Immature natural killer cell (primary cell): Measurements from ENCODE around the gene CCNH. TPM values are rescaled to one million over a fixed set of nuclear protein-coding genes. Genes with fewer than 3 reads are reported as not detected.

Source experiments
- DNase-seq, 3 donors: peaks; one replicate each; pipeline ENCODE4 v3.0.0; 2022; ENCODE audit warnings: mixed read lengths in 1 of 3
- H3K27ac Mint-ChIP-seq, 6 donors: one replicate each; pipeline ENCODE4 v1.8.0; 2020; ENCODE audit warnings: mixed read lengths in 6 of 6, mild to moderate bottlenecking in 5 of 6, inconsistent platforms in 4 of 6, moderate library complexity in 3 of 6
- H3K27me3 Mint-ChIP-seq, 3 donors: one replicate each; pipeline ENCODE4 v1.8.0; 2020 to 2021; ENCODE audit warnings: low read depth in 3 of 3, mild to moderate bottlenecking in 3 of 3, mixed read lengths in 3 of 3, moderate library complexity in 3 of 3, inconsistent platforms in 1 of 3
- H3K36me3 Mint-ChIP-seq, 3 donors: one replicate each; pipeline ENCODE4 v1.8.0; 2020; ENCODE audit warnings: mixed read lengths in 3 of 3, inconsistent platforms in 2 of 3, mild to moderate bottlenecking in 2 of 3
- H3K4me1 Mint-ChIP-seq, 2 donors: one replicate each; pipeline ENCODE4 v1.8.0; 2020; ENCODE audit warnings: inconsistent platforms in 2 of 2, mild to moderate bottlenecking in 2 of 2, mixed read lengths in 2 of 2, moderate library complexity in 1 of 2
- H3K4me3 Mint-ChIP-seq, 5 donors: one replicate each; pipeline ENCODE4 v1.8.0; 2020; ENCODE audit warnings: mild to moderate bottlenecking in 5 of 5, mixed read lengths in 5 of 5, inconsistent platforms in 3 of 5, moderate library complexity in 3 of 5
- H3K9me3 Mint-ChIP-seq, 6 donors: one replicate each; pipeline ENCODE4 v1.8.0; 2020; ENCODE audit warnings: mild to moderate bottlenecking in 6 of 6, mixed read lengths in 6 of 6, inconsistent platforms in 4 of 6, moderate library complexity in 3 of 6
- polyA plus RNA-seq, 3 donors: library from polyadenylated mRNA; unstranded; fragments of 300-500 nt; fragmentation: Illumina TruSeq; gene quantifications; one replicate each; pipeline ENCODE4 v1.2.3, GENCODE V29; 2021

Gene CCNH
- polyA plus RNA-seq, 3 donors from 2014 or later: 64.0 to 85.7 (median 68.2) TPM

DNA sequence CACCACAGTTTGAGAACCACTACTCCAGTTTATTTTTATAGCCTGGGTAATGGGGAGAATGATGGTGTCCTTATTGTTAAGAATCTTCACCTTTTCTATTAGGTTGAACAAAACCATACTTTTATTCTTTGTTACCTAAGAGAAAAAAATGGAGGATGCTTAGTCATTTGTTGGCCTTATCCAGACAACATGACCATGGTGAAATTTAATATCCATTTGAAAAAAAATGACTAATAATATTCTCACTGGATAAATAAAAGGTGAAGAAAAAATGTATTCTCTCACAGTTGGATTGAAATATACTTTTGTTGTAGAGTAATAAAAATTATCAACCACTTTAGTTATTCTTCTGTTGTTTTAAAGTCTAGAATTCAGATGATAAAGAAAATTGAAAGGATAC lies 5.8 kb upstream of the CCNH start:
- H3K9me3 Mint-ChIP-seq: no peaks in the 10 kb centered on the region
- no peaks in the 10 kb centered on the region for H3K4me1 Mint-ChIP-seq
- no peak for DNase-seq
- H3K27me3 Mint-ChIP-seq: peaks cover 5 to 8% (median 7%) of the 10 kb centered on the region in 3 donors
- no peak overlapping the region for H3K4me3 Mint-ChIP-seq
- H3K36me3 Mint-ChIP-seq: no peaks in the 10 kb centered on the region
- no peak overlapping the region for H3K27ac Mint-ChIP-seq

GRCh38 chr5:87413343-87413645 lies 564 bp upstream of the CCNH start:
- H3K27ac Mint-ChIP-seq: peak overlapping the region; percentile 96 to 100 (median 98)
- H3K36me3 Mint-ChIP-seq: peaks cover 5 to 15% (median 11%) of the 10 kb centered on the region in 3 donors
- peak overlapping the region; percentile 93 to 100 (median 97) for H3K4me3 Mint-ChIP-seq
- DNase-seq: no peak
- H3K27me3 Mint-ChIP-seq: peaks cover 8 to 27% (median 18%) of the 10 kb centered on the region in 3 donors
- no peaks in the 10 kb centered on the region for H3K9me3 Mint-ChIP-seq
- H3K4me1 Mint-ChIP-seq: peaks cover 42 to 51% of the 10 kb centered on the region in 2 donors

DNA sequence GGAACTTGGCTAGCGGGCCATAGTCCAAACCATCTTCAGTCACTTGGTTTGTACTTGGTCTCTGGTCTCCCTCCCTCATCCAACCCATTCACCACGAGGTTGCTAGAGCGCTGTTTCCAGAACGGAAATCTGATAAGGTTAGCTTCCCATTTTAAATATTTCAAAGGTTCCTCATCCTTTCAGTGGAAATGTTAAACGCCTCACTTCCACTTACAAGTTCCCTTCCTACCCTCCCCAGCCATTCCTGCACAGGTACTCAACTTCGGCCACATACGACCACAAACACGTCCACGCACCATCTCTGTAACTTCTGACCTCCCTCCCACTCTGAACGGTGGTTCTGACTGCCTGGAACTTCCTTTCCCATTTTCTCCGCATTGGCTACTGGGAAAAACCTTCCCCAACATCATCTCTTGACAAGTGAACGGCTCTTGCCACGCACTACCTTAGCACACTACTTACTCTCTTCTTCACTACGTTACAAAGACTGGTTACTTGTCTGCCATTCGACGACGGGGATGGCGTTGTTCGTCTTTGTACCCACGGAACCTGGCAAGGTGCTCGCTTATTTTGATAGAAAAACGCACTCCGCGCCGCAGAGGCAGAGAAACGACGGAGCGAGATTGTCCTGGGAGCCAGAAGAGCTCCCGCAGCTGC lies 629 bp downstream of the CCNH start:
- Mint-ChIP-seq H3K27ac (peak overlapping the region; percentile 96 to 100 (median 98)), H3K4me1 (peaks cover 54 to 63% of the 10 kb centered on the region in 2 donors), H3K36me3 (peaks cover 11 to 26% (median 20%) of the 10 kb centered on the region in 3 donors), H3K4me3 (peak overlapping the region; percentile 93 to 100 (median 97)), H3K9me3 (no peaks in the 10 kb centered on the region), H3K27me3 (peaks cover 8 to 26% (median 20%) of the 10 kb centered on the region in 3 donors)
- peak; percentile 42 to 53 (median 44) for DNase-seq

DNA sequence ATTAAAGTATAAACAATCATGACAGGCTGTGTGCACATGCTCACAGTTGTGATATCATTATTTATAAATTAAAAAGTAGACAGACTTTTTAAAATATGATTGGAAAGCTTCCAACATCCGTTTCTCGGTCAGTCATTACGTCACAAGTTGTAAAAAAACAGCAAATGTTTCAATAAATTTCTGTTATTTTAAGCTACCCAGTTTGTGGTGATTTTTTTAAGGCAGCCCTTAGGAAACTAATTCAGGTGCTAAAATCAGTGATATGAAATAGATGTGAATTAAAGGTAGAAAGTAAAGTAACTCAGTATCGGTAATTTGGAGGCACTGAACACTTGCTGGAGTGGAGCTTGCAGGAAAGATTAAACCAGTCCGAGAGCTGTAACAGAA lies 1.2 kb downstream of the CCNH start:
- Mint-ChIP-seq H3K27ac (peak overlapping the region; percentile 96 to 100 (median 98)), H3K27me3 (peaks cover 8 to 25% (median 19%) of the 10 kb centered on the region in 3 donors), H3K4me1 (peaks cover 59 to 68% of the 10 kb centered on the region in 2 donors), H3K36me3 (peaks cover 17 to 32% (median 25%) of the 10 kb centered on the region in 3 donors), H3K4me3 (peak overlapping the region; percentile 93 to 100 (median 97)), H3K9me3 (no peaks in the 10 kb centered on the region)
- DNase-seq: peak; percentile 44 to 53 (median 48)

GRCh38 chr5:87410931-87411330 lies 1.8 kb downstream of the CCNH start:
- Mint-ChIP-seq H3K27me3 (peaks cover 8 to 26% (median 17%) of the 10 kb centered on the region in 3 donors), H3K9me3 (no peaks in the 10 kb centered on the region), H3K4me1 (peaks cover 66 to 75% of the 10 kb centered on the region in 2 donors), H3K36me3 (peaks cover 22 to 38% (median 27%) of the 10 kb centered on the region in 3 donors), H3K27ac (peak overlapping the region; percentile 95 to 100 (median 98)), H3K4me3 (peak overlapping the region; percentile 71 to 100 (median 80))
- no peak for DNase-seq

DNA sequence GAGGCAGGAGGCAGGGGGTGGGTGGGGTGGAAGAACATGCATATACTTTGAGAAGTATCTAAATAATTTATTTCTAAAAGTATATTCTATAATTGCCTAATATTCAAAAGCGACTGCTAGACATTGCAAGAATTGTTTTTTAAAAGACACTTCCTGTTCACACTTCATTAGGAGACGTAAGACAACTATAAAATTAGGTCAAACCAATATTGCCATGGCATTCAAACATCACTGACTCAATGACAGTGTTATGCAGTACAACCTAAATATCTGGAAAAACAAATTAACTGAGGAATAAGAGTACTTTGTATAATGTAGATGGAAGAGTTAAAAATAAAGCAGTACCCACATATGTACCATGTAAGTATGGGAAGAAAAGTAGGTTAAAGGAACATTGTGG lies 4.5 kb downstream of the CCNH start:
- Mint-ChIP-seq H3K9me3 (no peaks in the 10 kb centered on the region), H3K4me3 (peak overlapping the region; percentile 7 to 70 (median 46)), H3K27me3 (peaks cover 6 to 26% (median 23%) of the 10 kb centered on the region in 3 donors), H3K4me1 (peaks cover 71 to 90% of the 10 kb centered on the region in 2 donors), H3K27ac (peak overlapping the region; percentile 91 to 98 (median 96)), H3K36me3 (peaks cover 27 to 50% (median 32%) of the 10 kb centered on the region in 3 donors)
- peak; percentile 51 to 63 (median 52) for DNase-seq

GRCh38 chr5:87405472-87406155 lies 7.1 kb downstream of the CCNH start:
- H3K36me3 Mint-ChIP-seq: peaks cover 31 to 63% (median 45%) of the 10 kb centered on the region in 3 donors
- H3K27ac Mint-ChIP-seq: peak overlapping the region; percentile 77 to 98 (median 90)
- H3K4me3 Mint-ChIP-seq: no peak overlapping the region
- H3K4me1 Mint-ChIP-seq: peaks cover 49 to 71% of the 10 kb centered on the region in 2 donors
- no peak for DNase-seq
- H3K9me3 Mint-ChIP-seq: peaks cover 0 to 2% (median 0%) of the 10 kb centered on the region in 6 donors
- peaks cover 0 to 12% (median 10%) of the 10 kb centered on the region in 3 donors for H3K27me3 Mint-ChIP-seq

GRCh38 chr5:87404359-87404758 lies 8.4 kb downstream of the CCNH start:
- peaks cover 52 to 72% of the 10 kb centered on the region in 2 donors for H3K4me1 Mint-ChIP-seq

GRCh38 chr5:87403899-87404298 lies 8.8 kb downstream of the CCNH start:
- Mint-ChIP-seq H3K36me3 (peaks cover 33 to 65% (median 48%) of the 10 kb centered on the region in 3 donors), H3K9me3 (peaks cover 0 to 2% (median 0%) of the 10 kb centered on the region in 6 donors), H3K27me3 (peaks cover 0 to 10% (median 10%) of the 10 kb centered on the region in 3 donors), H3K4me3 (no peak overlapping the region), H3K4me1 (peaks cover 48 to 70% of the 10 kb centered on the region in 2 donors), H3K27ac (peak overlapping the region in 1 of 6 donors; percentile 51)
- DNase-seq: no peak

More at GRCh38 chr5:87404359-87404758, 8.4 kb downstream of the CCNH start:
- H3K27me3 Mint-ChIP-seq: peaks cover 0 to 10% (median 10%) of the 10 kb centered on the region in 3 donors
- H3K9me3 Mint-ChIP-seq: peaks cover 0 to 2% (median 0%) of the 10 kb centered on the region in 6 donors
- H3K36me3 Mint-ChIP-seq: peaks cover 35 to 68% (median 48%) of the 10 kb centered on the region in 3 donors
- DNase-seq: no peak
- no peak overlapping the region for H3K4me3 Mint-ChIP-seq
- peak overlapping the region in 5 of 6 donors; percentile 15 to 96 (median 29) for H3K27ac Mint-ChIP-seq

DNA sequence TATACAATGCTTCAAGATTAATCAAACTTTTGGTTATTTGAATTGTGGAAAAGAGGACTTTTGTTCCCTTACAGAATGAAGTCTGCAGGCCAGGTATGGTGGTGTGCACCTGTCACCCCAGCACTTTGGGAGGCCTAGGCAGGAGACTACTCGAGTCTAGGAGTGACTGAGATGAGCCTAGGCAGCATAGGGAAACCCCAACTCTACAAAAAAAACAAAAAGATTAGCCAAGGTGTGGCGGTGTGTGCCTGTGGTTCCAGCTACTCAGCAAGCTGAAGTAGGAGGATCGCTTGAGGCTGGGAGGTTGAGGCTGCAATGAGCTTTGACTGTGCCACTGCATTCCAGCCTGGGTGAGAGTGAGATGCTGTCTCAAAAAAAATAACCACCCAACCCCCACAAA lies 9.3 kb downstream of the CCNH start:
- Mint-ChIP-seq H3K27ac (peak overlapping the region in 4 of 6 donors; percentile 20 to 51 (median 38)), H3K36me3 (peaks cover 28 to 61% (median 45%) of the 10 kb centered on the region in 3 donors), H3K9me3 (peaks cover 0 to 2% (median 0%) of the 10 kb centered on the region in 6 donors), H3K4me1 (peaks cover 43 to 65% of the 10 kb centered on the region in 2 donors), H3K4me3 (no peak overlapping the region), H3K27me3 (peaks cover 0 to 14% (median 8%) of the 10 kb centered on the region in 3 donors)
- DNase-seq: no peak

DNA sequence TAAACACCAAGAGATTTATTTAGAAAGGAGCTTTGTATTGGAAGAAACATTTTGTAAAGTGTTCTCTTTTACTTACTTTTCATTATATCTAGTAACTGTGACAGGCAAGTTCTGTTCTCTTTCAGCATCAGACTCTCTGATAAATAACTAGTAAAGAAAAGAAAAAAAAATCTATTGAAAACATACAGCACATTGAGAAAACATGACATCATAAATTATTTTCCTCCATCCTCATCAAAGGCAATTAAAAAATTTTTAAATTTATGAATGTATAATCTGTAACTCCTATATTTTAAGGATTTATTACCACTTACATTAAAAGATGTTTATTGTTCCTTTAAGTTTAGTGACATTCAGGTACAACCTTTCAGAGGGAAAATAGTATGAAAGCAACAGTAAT lies 11.1 kb downstream of the CCNH start:
- H3K27me3 Mint-ChIP-seq: peaks cover 0 to 14% (median 5%) of the 10 kb centered on the region in 3 donors
- H3K4me3 Mint-ChIP-seq: no peak overlapping the region
- no peak for DNase-seq
- H3K27ac Mint-ChIP-seq: peak overlapping the region in 4 of 6 donors; percentile 10 to 32 (median 24)
- H3K4me1 Mint-ChIP-seq: peaks cover 25 to 47% of the 10 kb centered on the region in 2 donors
- peaks cover 0 to 2% (median 0%) of the 10 kb centered on the region in 6 donors for H3K9me3 Mint-ChIP-seq
- peaks cover 17 to 51% (median 32%) of the 10 kb centered on the region in 3 donors for H3K36me3 Mint-ChIP-seq

DNA sequence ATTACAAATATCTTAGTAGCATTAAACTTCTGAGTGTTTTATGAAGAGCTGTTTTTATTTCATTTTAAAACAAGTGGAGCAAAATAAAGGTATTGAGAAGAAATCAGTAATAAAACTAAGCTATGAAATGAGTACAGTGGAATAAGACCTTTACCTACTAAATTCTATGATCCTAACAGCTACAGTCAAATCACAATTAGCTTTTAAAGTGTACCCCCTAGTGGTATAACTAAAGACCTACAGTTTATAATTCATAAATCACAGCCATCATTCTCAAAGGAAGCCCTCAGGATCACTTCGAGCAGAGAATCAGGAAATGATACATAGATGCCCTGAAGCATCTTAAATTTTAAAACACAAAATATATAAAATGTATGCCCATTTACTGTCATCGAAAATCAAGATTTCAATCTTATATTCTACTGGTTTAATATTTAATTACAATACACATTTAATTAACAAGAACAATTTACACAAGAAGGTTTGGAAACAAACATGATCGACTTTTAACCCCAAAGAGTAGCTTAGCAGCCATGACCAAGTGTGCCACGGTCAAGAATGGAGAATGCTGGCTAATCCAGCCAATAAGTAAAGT lies 12.3 kb downstream of the CCNH start:
- Mint-ChIP-seq H3K27ac (peak overlapping the region in 5 of 6 donors; percentile 2 to 66 (median 51)), H3K4me1 (peaks cover 13 to 35% of the 10 kb centered on the region in 2 donors), H3K9me3 (peaks cover 0 to 2% (median 0%) of the 10 kb centered on the region in 6 donors), H3K36me3 (peaks cover 15 to 43% (median 21%) of the 10 kb centered on the region in 3 donors), H3K27me3 (peaks cover 0 to 12% (median 5%) of the 10 kb centered on the region in 3 donors), H3K4me3 (no peak overlapping the region)
- DNase-seq: peak; percentile 43 to 52 (median 45)

DNA sequence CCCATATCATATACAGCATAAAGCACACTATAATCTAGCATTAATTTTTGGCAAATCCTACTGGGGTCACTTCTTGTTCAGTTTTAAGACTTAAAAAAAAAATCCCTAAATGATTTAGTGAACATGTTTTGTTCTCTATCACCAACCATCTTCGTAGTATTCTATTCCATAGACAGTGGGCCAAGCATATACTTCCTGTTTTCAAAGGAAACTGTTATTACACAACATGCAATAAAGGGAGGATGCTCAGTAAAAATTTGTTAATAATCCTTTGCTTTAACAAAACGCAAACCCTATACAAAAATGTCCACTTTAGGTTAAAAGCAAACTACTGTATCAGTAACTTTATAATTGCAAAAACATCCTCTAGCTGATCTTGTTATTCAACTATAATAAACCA lies 13.0 kb downstream of the CCNH start:
- H3K4me1 Mint-ChIP-seq: peaks cover 11 to 28% of the 10 kb centered on the region in 2 donors
- peaks cover 0 to 2% (median 0%) of the 10 kb centered on the region in 6 donors for H3K9me3 Mint-ChIP-seq
- H3K4me3 Mint-ChIP-seq: no peak overlapping the region
- H3K36me3 Mint-ChIP-seq: peaks cover 21 to 45% (median 27%) of the 10 kb centered on the region in 3 donors
- H3K27me3 Mint-ChIP-seq: peaks cover 0 to 12% (median 5%) of the 10 kb centered on the region in 3 donors
- H3K27ac Mint-ChIP-seq: peak overlapping the region in 5 of 6 donors; percentile 18 to 57 (median 51)
- no peak for DNase-seq
